Upper lobe of left lung (tissue), 4 donors: Measurements from ENCODE around the gene KLF17.

Source experiments
- CTCF ChIP-seq, 6 experiments: fragments of 450-650 bp in 4 of 6; fragments of 200-600 bp in 2 of 6; sonication (generic) in 2 of 6; IDR thresholded peaks; one replicate each; pipeline ENCODE4 v1.5.1; 2016 to 2019; ENCODE audit warnings: antibody characterized with exemption in 6 of 6
- POLR2A ChIP-seq, 4 donors: fragments of 450-650 bp; IDR thresholded peaks; one replicate each; pipeline ENCODE4 v1.5.1; 2016 to 2017; ENCODE audit warnings: antibody characterized with exemption in 4 of 4, mild to moderate bottlenecking in 2 of 4

GRCh38 chr1:44119525-44119924 is 904 bp downstream of the KLF17 start:
- TF ChIP-seq CTCF (IDR thresholded peaks at IDR 0.05) (no peak), POLR2A (IDR thresholded peaks at IDR 0.05) (no peak)
